ENCODE data around the gene FUT8. TPM values are rescaled to one million over a fixed set of nuclear protein-coding genes. Genes with fewer than 3 reads are reported as not detected.

FUT8 gene
- total and polyA plus RNA-seq, 2 donors (not counting 1 experiment from before 2014, with no cell fraction given): 13.2 to 91.8 TPM

DNA sequence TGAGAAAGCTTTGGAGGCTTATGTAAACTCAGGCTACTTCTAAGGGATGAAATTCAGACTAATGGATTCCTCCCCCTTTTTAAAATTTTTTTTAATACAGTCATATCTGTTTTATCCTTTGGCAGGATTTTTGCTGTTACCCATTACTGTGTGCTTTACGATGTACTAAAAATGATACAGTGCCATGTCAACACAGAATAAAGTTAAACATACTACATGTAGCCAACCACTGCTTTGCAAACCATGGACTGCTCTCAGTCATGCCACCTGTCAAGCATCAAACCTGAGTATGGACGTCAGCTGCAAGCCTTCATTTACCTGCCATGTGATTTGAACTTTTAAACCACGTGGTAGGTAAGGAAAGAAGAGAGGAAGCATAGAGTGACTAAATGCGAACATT is 325.8 kb downstream of the FUT8 start:
- DNase-seq (no peak), ATAC-seq (ENCODE audit: low read depth) (no peak)
- H3K9me3 Mint-ChIP-seq (ENCODE audit: insufficient read depth): no peaks in the 10 kb centered on the region
- peaks cover 0 to 38% of the 10 kb centered on the region in 2 experiments for H3K36me3 ChIP-seq (replicated peaks in 1 of 2; ENCODE audit: control extremely low read depth in 1 of 2, control insufficient read depth in 1 of 2, extremely low read depth in 1 of 2, insufficient read depth in 2 of 2, low read length in 1 of 2)
- no peak overlapping the region for H3K27ac ChIP-seq (ENCODE audit: low read length in 2 of 2)
- H3K27me3 ChIP-seq (replicated peaks in 1 of 4; ENCODE audit: control extremely low read depth in 1 of 4, control insufficient read depth in 3 of 4, insufficient read depth in 4 of 4, low read length in 3 of 4): no peaks in the 10 kb centered on the region
- H3K4me3 Mint-ChIP-seq: no peak overlapping the region
- no peak overlapping the region for H3K4me3 ChIP-seq (ENCODE audit: control extremely low read depth in 1 of 5, extremely low read depth in 1 of 5, insufficient read depth in 1 of 5, low read depth in 2 of 5, low read length in 4 of 5)
- no peak overlapping the region for H3K9ac ChIP-seq (ENCODE audit: low read length)
- intact Hi-C loops (cut with micrococcal nuclease): no loop called here
- no peak overlapping the region for H2AFZ ChIP-seq (ENCODE audit: insufficient read depth, low read depth, low read length, poor library complexity, severe bottlenecking)
- H4K20me1 ChIP-seq (ENCODE audit: control insufficient read depth, insufficient read depth, low read length, poor library complexity, severe bottlenecking): no peaks in the 10 kb centered on the region
- H3K79me2 ChIP-seq (ENCODE audit: control insufficient read depth, insufficient read depth, low read length): no peaks in the 10 kb centered on the region
- TF ChIP-seq EZH2 (IDR thresholded peaks at IDR 0.05; ENCODE audit: borderline replicate concordance, insufficient read depth, low read depth, low read length, poor library complexity, severe bottlenecking) (no peak), CTCF (IDR thresholded peaks at IDR 0.05) (no peak)
- H3K9me3 ChIP-seq (ENCODE audit: control extremely low read depth in 1 of 3, control insufficient read depth in 2 of 3, insufficient read depth in 1 of 3, low read length in 2 of 3): no peaks in the 10 kb centered on the region
- POLR2A ChIA-PET: no interaction called here
- no peaks in the 10 kb centered on the region for H3K27me3 Mint-ChIP-seq
- no CpG with 5 or more reads among the region's 4 CpGs for WGBS (ENCODE audit: insufficient coverage)
- H3K4me1 ChIP-seq (ENCODE audit: control insufficient read depth in 2 of 2, insufficient read depth in 2 of 2, low read length in 2 of 2): no peaks in the 10 kb centered on the region
- no peaks in the 10 kb centered on the region for H3K4me1 Mint-ChIP-seq
- H3K4me2 ChIP-seq (replicated peaks; ENCODE audit: low read depth, low read length, poor library complexity, severe bottlenecking): no peak overlapping the region
- H3K27ac Mint-ChIP-seq: no peak overlapping the region
- CTCF ChIA-PET: no interaction called here

DNA sequence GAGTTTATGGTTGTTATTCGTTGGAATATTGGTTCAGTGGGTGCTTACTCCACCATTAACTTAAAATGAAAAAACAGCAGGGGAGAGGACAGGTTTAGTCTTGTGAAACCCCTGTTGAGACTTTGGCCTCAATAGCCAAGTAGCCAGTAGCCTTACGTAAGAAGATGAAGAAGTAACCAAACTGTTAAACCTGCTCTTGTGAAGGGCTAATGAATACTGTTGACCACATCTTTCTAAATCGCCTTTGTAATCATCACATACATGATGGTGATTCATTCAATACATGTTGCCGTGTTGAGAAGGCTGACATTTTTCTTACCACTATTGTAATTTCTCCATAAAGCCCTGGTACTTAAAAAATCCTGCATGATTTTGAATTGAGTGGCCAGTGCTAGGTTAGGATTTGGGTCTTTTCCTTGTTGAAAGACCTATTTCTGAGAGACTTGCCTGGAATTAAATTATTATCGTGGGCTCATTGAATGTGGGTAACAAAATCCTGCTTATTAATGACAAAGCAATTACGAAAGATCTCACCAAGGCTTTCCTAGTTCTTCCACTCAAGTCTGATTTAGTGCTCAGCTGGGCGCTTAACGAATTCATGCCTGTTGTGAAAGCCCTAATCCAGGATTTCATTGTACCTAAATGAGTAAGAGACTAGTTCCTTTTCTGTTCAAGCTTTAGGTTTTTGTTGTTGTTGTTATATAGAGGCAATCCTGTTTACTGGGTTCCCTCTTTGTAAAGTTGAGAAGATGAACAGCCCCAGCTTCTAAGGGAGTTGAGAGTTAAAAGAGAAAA is 333.1 kb downstream of the FUT8 start:
- ChIA-PET CTCF (no interaction called here), POLR2A (no interaction called here)
- Mint-ChIP-seq H3K27ac (no peak overlapping the region), H3K4me3 (no peak overlapping the region), H3K9me3 (ENCODE audit: insufficient read depth) (no peaks in the 10 kb centered on the region), H3K27me3 (no peaks in the 10 kb centered on the region), H3K4me1 (no peaks in the 10 kb centered on the region)
- Histone ChIP-seq H3K27me3 (replicated peaks in 1 of 4; ENCODE audit: control extremely low read depth in 1 of 4, control insufficient read depth in 3 of 4, insufficient read depth in 4 of 4, low read length in 3 of 4) (no peaks in the 10 kb centered on the region), H2AFZ (ENCODE audit: insufficient read depth, low read depth, low read length, poor library complexity, severe bottlenecking) (no peak overlapping the region), H3K9ac (ENCODE audit: low read length) (no peak overlapping the region), H3K36me3 (replicated peaks in 1 of 2; ENCODE audit: control extremely low read depth in 1 of 2, control insufficient read depth in 1 of 2, extremely low read depth in 1 of 2, insufficient read depth in 2 of 2, low read length in 1 of 2) (peaks cover 0 to 10% of the 10 kb centered on the region in 2 experiments), H3K27ac (ENCODE audit: low read length in 2 of 2) (no peak overlapping the region), H3K79me2 (ENCODE audit: control insufficient read depth, insufficient read depth, low read length) (no peaks in the 10 kb centered on the region), H4K20me1 (ENCODE audit: control insufficient read depth, insufficient read depth, low read length, poor library complexity, severe bottlenecking) (no peaks in the 10 kb centered on the region), H3K4me3 (ENCODE audit: control extremely low read depth in 1 of 5, extremely low read depth in 1 of 5, insufficient read depth in 1 of 5, low read depth in 2 of 5, low read length in 4 of 5) (no peak overlapping the region), H3K4me1 (ENCODE audit: control insufficient read depth in 2 of 2, insufficient read depth in 2 of 2, low read length in 2 of 2) (no peaks in the 10 kb centered on the region), H3K9me3 (ENCODE audit: control extremely low read depth in 1 of 3, control insufficient read depth in 2 of 3, insufficient read depth in 1 of 3, low read length in 2 of 3) (peaks cover 0 to 1% (median 0%) of the 10 kb centered on the region in 3 donors), H3K4me2 (replicated peaks; ENCODE audit: low read depth, low read length, poor library complexity, severe bottlenecking) (no peak overlapping the region)
- intact Hi-C loops (cut with micrococcal nuclease): no loop called here
- 100% methylated on average over 3 of the region's 8 CpGs for WGBS (ENCODE audit: insufficient coverage)
- DNase-seq (no peak), ATAC-seq (ENCODE audit: low read depth) (no peak)
- no peak for TF ChIP-seq EZH2 (IDR thresholded peaks at IDR 0.05; ENCODE audit: borderline replicate concordance, insufficient read depth, low read depth, low read length, poor library complexity, severe bottlenecking)
- TF ChIP-seq CTCF (IDR thresholded peaks at IDR 0.05): no peak
